ENCODE results near the gene ORAI3. TPM values are rescaled to one million over a fixed set of nuclear protein-coding genes. Genes with fewer than 3 reads are reported as not detected.

ORAI3 gene
- total RNA-seq, 2 donors from 2014 or later: 7.4 to 16.8 TPM

- H3K4me1 Mint-ChIP-seq (ENCODE audit: low read depth in 2 of 2): no peaks in the 10 kb centered on the region
- ATAC-seq: no peak
Observed at GRCh38 chr16:31002862-31003341, 54.0 kb downstream of the ORAI3 start.

GRCh38 chr16:31003744-31004143 is 54.9 kb downstream of the ORAI3 start:
- no peaks in the 10 kb centered on the region for H3K36me3 Mint-ChIP-seq
- peaks cover 0 to 6% of the 10 kb centered on the region in 2 donors for H3K27me3 Mint-ChIP-seq
- no peak overlapping the region for H3K4me3 Mint-ChIP-seq
- H3K9me3 Mint-ChIP-seq: no peaks in the 10 kb centered on the region
- DNase-seq (ENCODE audit: low spot score) (no peak), ATAC-seq (no peak)
- H3K4me1 Mint-ChIP-seq (ENCODE audit: low read depth in 2 of 2): no peaks in the 10 kb centered on the region
- no peak overlapping the region for H3K27ac Mint-ChIP-seq

More at GRCh38 chr16:31002862-31003341, 54.0 kb downstream of the ORAI3 start:
- Mint-ChIP-seq H3K27me3 (peaks cover 0 to 6% of the 10 kb centered on the region in 2 donors), H3K9me3 (no peaks in the 10 kb centered on the region), H3K4me3 (no peak overlapping the region), H3K36me3 (no peaks in the 10 kb centered on the region), H3K27ac (no peak overlapping the region)
- DNase-seq (ENCODE audit: low spot score): no peak

Other genes with a start within 250 kb of the ORAI3 start
- 100 to 1,000 TPM in 1 of 2 donors, 10 to 100 TPM in 1; 90.8 to 121 TPM for gene SRCAP, start 249.9 kb upstream of the ORAI3 start, total RNA-seq
- 10 to 100 TPM; 50.2 to 63.8 TPM for gene PHKG2, start 200.6 kb upstream of the ORAI3 start, total RNA-seq
- 10 to 100 TPM in 1 of 2 donors, 1 to 10 TPM in 1; 3.4 to 17.0 TPM for gene CFAP119, start 187.0 kb upstream of the ORAI3 start, total RNA-seq
- 100 to 1,000 TPM; 120 to 161 TPM for gene RNF40, start 186.7 kb upstream of the ORAI3 start, total RNA-seq
- gene ZNF629, start 161.9 kb upstream of the ORAI3 start, total RNA-seq: 1 to 10 TPM in 1 of 2 donors, under 1 TPM in 1; 0.98 to 3.8 TPM
- gene BCL7C, start 55.0 kb upstream of the ORAI3 start, total RNA-seq: 10 to 100 TPM; 35.3 to 65.0 TPM
- gene CTF1, start 52.5 kb upstream of the ORAI3 start, total RNA-seq: under 1 TPM; 0.17 to 0.36 TPM
- 10 to 100 TPM; 22.8 to 42.0 TPM for gene FBXL19, start 25.5 kb upstream of the ORAI3 start, total RNA-seq
- gene SETD1A, start 8.7 kb downstream of the ORAI3 start, total RNA-seq: 10 to 100 TPM; 27.5 to 40.0 TPM
- gene HSD3B7, start 36.1 kb downstream of the ORAI3 start, total RNA-seq: 1 to 10 TPM; 2.3 to 5.3 TPM
- gene STX1B, start 61.6 kb downstream of the ORAI3 start, total RNA-seq: under 1 TPM; 0.05 to 0.50 TPM
- gene STX4, start 84.5 kb downstream of the ORAI3 start, total RNA-seq: 10 to 100 TPM; 85.1 to 92.0 TPM
- gene ZNF668, start 125.2 kb downstream of the ORAI3 start, total RNA-seq: 10 to 100 TPM; 16.4 to 30.5 TPM
- 10 to 100 TPM; 25.8 to 26.3 TPM for gene ZNF646, start 125.4 kb downstream of the ORAI3 start, total RNA-seq
- 1 to 10 TPM; 4.1 to 5.1 TPM for gene PRSS53, start 139.9 kb downstream of the ORAI3 start, total RNA-seq
- gene VKORC1, start 145.7 kb downstream of the ORAI3 start, total RNA-seq: 10 to 100 TPM; 65.2 to 84.6 TPM
- 10 to 100 TPM; 42.7 to 43.1 TPM for gene BCKDK, start 159.3 kb downstream of the ORAI3 start, total RNA-seq
- gene KAT8, start 168.6 kb downstream of the ORAI3 start, total RNA-seq: 10 to 100 TPM; 39.5 to 67.3 TPM
- not detected for gene PRSS8, start 186.7 kb downstream of the ORAI3 start, total RNA-seq
- 1 to 10 TPM in 1 of 2 donors, not detected in 1; 1.5 TPM for gene PRSS36, start 201.0 kb downstream of the ORAI3 start, total RNA-seq
- 100 to 1,000 TPM; 625 to 840 TPM for gene FUS, start 231.1 kb downstream of the ORAI3 start, total RNA-seq

All from natural killer cell treated with Interleukin-12 subunit alpha and Interleukin-12 subunit beta and Interleukin-15 and Interleukin-18, amount 100 ng/mL, for 72 hours (primary cell).